Prostate gland (tissue), 2 donors: ENCODE results near the gene UBE4B.

Source experiments
- POLR2A ChIP-seq: fragments of 450-650 bp; IDR thresholded peaks from one replicate; pipeline ENCODE4 v1.6.1; 2016; ENCODE audit warnings: antibody characterized with exemption, mild to moderate bottlenecking
- POLR2AphosphoS5 ChIP-seq: sonication (generic); formaldehyde crosslinking; IDR thresholded peaks from one replicate; pipeline ENCODE4 v1.6.1; 2017; ENCODE audit warnings: antibody characterized with exemption
- TF ChIP-seq, protein P1 (sequence below), 4 experiments: fragments of 200-600 bp in 2 of 4; fragments of 450-650 bp in 2 of 4; sonication (generic) in 2 of 4; IDR thresholded peaks; 1 replicate in 3 of 4; 2 replicates in 1 of 4; pipeline ENCODE4 v1.5.1; 2016 to 2019; ENCODE audit warnings: antibody characterized with exemption in 4 of 4, mild to moderate bottlenecking in 2 of 4, moderate library complexity in 2 of 4

DNA sequence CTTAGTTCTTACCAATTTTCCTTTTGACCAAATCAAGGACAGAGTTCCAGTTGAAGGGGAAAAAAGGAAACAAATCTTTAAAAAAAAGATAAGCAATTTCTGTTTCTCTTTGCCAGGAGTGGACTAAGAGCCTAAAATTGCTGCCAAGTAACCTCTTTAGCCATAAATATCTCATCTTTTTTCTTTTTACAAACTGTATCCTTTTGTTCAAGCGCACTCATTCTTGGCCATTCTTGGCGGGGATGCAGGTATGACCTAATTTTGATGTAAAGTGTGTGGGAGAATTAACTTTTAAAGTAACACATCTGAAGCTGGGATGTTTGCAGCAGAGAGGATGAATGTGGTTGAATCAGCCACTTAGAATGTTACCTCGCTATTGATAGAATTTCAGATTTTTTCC, 164.2 kb downstream of the UBE4B start:
- TF ChIP-seq, protein P1, sequence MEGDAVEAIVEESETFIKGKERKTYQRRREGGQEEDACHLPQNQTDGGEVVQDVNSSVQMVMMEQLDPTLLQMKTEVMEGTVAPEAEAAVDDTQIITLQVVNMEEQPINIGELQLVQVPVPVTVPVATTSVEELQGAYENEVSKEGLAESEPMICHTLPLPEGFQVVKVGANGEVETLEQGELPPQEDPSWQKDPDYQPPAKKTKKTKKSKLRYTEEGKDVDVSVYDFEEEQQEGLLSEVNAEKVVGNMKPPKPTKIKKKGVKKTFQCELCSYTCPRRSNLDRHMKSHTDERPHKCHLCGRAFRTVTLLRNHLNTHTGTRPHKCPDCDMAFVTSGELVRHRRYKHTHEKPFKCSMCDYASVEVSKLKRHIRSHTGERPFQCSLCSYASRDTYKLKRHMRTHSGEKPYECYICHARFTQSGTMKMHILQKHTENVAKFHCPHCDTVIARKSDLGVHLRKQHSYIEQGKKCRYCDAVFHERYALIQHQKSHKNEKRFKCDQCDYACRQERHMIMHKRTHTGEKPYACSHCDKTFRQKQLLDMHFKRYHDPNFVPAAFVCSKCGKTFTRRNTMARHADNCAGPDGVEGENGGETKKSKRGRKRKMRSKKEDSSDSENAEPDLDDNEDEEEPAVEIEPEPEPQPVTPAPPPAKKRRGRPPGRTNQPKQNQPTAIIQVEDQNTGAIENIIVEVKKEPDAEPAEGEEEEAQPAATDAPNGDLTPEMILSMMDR (IDR thresholded peaks at IDR 0.05): no peak
- TF ChIP-seq POLR2A (no peak), POLR2AphosphoS5 (no peak)
